B cell (primary cell): ENCODE measurements around the gene CD19. TPM values are rescaled to one million over a fixed set of nuclear protein-coding genes. Genes with fewer than 3 reads are reported as not detected.

Source experiments
- ATAC-seq: fragments of 200-7000 bp; cut with Tn5 transposase; one replicate; pipeline ENCODE4 v1.10.0; 2021; ENCODE audit warnings: low read depth, mild to moderate bottlenecking, moderate number of reproducible peaks, moderate library complexity
- CTCF ChIA-PET: fragments of 350-600 bp; sonication (Branson Sonifier 250); formaldehyde crosslinking; loops from one replicate; lab custom pipeline; 2021; ENCODE audit warnings: antibody characterized with exemption, inconsistent platforms; lab: Charles Lee
- POLR2A ChIA-PET: fragments of 350-600 bp; sonication (Branson Sonifier 250); formaldehyde crosslinking; loops from one replicate; lab custom pipeline; 2021; ENCODE audit warnings: antibody characterized with exemption; lab: Charles Lee
- DNase-seq: peaks from one replicate; pipeline ENCODE4 v3.0.0; 2013
- H2AFZ ChIP-seq: 2 replicates; pipeline ENCODE4 v1.6.1; 2012; ENCODE audit warnings: mild to moderate bottlenecking, low read depth, low read length; ENCODE audit not compliant: insufficient read depth, poor library complexity, severe bottlenecking
- H3K27ac ChIP-seq, 2 donors: 1 replicate in 1 of 2; 2 replicates in 1 of 2; pipeline ENCODE4 v1.5.1; 2012 to 2013; ENCODE audit warnings: low read length in 2 of 2, mild to moderate bottlenecking in 2 of 2, moderate library complexity in 1 of 2
- H3K27me3 ChIP-seq, 4 experiments: fragments of 200-600 bp in 1 of 4; sonication (generic) in 1 of 4; replicated peaks in 1 of 4; 1 replicate in 2 of 4; 2 replicates in 2 of 4; pipeline versions ENCODE4 v1.6.1 to v1.7.0; 2013 to 2016; ENCODE audit warnings: low read length in 3 of 4, mild to moderate bottlenecking in 2 of 4, mixed read lengths in 1 of 4, moderate library complexity in 1 of 4; ENCODE audit not compliant: insufficient read depth in 4 of 4, control insufficient read depth in 3 of 4; ENCODE audit errors: control extremely low read depth in 1 of 4
- H3K36me3 ChIP-seq, 2 experiments: replicated peaks in 1 of 2; 1 replicate in 1 of 2; 2 replicates in 1 of 2; pipeline versions ENCODE4 v1.6.1 to v1.7.1; 2013; ENCODE audit warnings: low read length in 1 of 2; ENCODE audit not compliant: insufficient read depth in 2 of 2, control insufficient read depth in 1 of 2; ENCODE audit errors: control extremely low read depth in 1 of 2, extremely low read depth in 1 of 2
- H3K4me1 ChIP-seq, 2 donors: fragments of 200-600 bp in 1 of 2; sonication (generic) in 1 of 2; 1 replicate in 1 of 2; 2 replicates in 1 of 2; pipeline versions ENCODE4 v1.5.1 to v1.6.1; 2013 to 2017; ENCODE audit warnings: low read length in 2 of 2; ENCODE audit not compliant: control insufficient read depth in 2 of 2, insufficient read depth in 2 of 2
- H3K4me2 ChIP-seq: replicated peaks from 2 replicates; pipeline ENCODE3; 2012; ENCODE audit warnings: mild to moderate bottlenecking, low read depth, low read length; ENCODE audit not compliant: poor library complexity, severe bottlenecking
- H3K4me3 ChIP-seq, 5 experiments: fragments of 200-600 bp in 1 of 5; sonication (generic) in 1 of 5; 1 replicate in 3 of 5; 2 replicates in 2 of 5; pipeline versions ENCODE4 v1.5.1 to v1.7.0; 2011 to 2016; ENCODE audit warnings: low read length in 4 of 5, mild to moderate bottlenecking in 4 of 5, low read depth in 2 of 5, control low read depth in 1 of 5, moderate library complexity in 1 of 5; ENCODE audit not compliant: insufficient read depth in 1 of 5; ENCODE audit errors: control extremely low read depth in 1 of 5, extremely low read depth in 1 of 5
- H3K79me2 ChIP-seq: fragments of 200-600 bp; sonication (generic); one replicate; pipeline ENCODE4 v1.6.0; 2016; ENCODE audit warnings: low read length; ENCODE audit not compliant: control insufficient read depth, insufficient read depth
- H3K9ac ChIP-seq: fragments of 200-600 bp; sonication (generic); 2 replicates; pipeline ENCODE4 v1.6.1; 2017; ENCODE audit warnings: mild to moderate bottlenecking, low read length, moderate library complexity
- H3K9me3 ChIP-seq, 3 donors: one replicate each; pipeline versions ENCODE4 v1.6.1 to v1.7.1; 2013; ENCODE audit warnings: low read length in 2 of 3; ENCODE audit not compliant: control insufficient read depth in 2 of 3, insufficient read depth in 1 of 3; ENCODE audit errors: control extremely low read depth in 1 of 3
- H4K20me1 ChIP-seq: 2 replicates; pipeline ENCODE4 v1.6.0; 2012; ENCODE audit warnings: mild to moderate bottlenecking, low read length; ENCODE audit not compliant: insufficient read depth, control insufficient read depth, poor library complexity, severe bottlenecking
- H3K27ac Mint-ChIP-seq: one replicate; pipeline ENCODE4 v1.8.0; 2021; ENCODE audit warnings: mixed read lengths
- H3K27me3 Mint-ChIP-seq: one replicate; pipeline ENCODE4 v1.8.0; 2021; ENCODE audit warnings: mixed read lengths
- H3K4me1 Mint-ChIP-seq: one replicate; pipeline ENCODE4 v1.8.0; 2021; ENCODE audit warnings: mixed read lengths
- H3K4me3 Mint-ChIP-seq: one replicate; pipeline ENCODE4 v1.8.0; 2021; ENCODE audit warnings: mixed read lengths
- H3K9me3 Mint-ChIP-seq: one replicate; pipeline ENCODE4 v1.8.0; 2022; ENCODE audit warnings: mixed read lengths; ENCODE audit not compliant: insufficient read depth
- EZH2 ChIP-seq: IDR thresholded peaks from 2 replicates; pipeline ENCODE4 v1.6.1; 2012; ENCODE audit warnings: borderline replicate concordance, low read depth, mild to moderate bottlenecking, moderate library complexity, low read length; ENCODE audit not compliant: insufficient read depth, poor library complexity, severe bottlenecking
- WGBS: methylation state at CpG from one replicate; pipeline ENCODE4 v1.1.5; 2013; ENCODE audit warnings: missing lambda C conversion rate; ENCODE audit not compliant: insufficient coverage; 5-methylcytosine and 5-hydroxymethylcytosine counted together
- intact Hi-C: fragments of 100-400 bp; cut with micrococcal nuclease; formaldehyde crosslinking; loops from one replicate; pipeline ENCODE4 v1.10.0; 2022
- polyA plus RNA-seq: library from polyadenylated mRNA; depleted of rRNA; stranded (reverse); fragments of >200 nt; gene quantifications from 2 replicates; pipeline ENCODE4 v1.2.3, GENCODE V29; 2012
- total RNA-seq, 2 donors: library from RNA; stranded (reverse); fragments of 120-200 nt in 1 of 2; gene quantifications; 1 replicate in 1 of 2; 2 replicates in 1 of 2; pipeline versions ENCODE4 v1.2.3 to v1.2.4, GENCODE V29; 2013 to 2022
- TF ChIP-seq, protein P1 (sequence below): fragments of 200-600 bp; IDR thresholded peaks from one replicate; pipeline ENCODE4 v1.8.0; 2022; ENCODE audit warnings: antibody characterized with exemption, mild to moderate bottlenecking

CD19 gene
- total and polyA plus RNA-seq, 2 donors (not counting 1 experiment from before 2014, with no cell fraction given) = 306 to 478 TPM

DNA sequence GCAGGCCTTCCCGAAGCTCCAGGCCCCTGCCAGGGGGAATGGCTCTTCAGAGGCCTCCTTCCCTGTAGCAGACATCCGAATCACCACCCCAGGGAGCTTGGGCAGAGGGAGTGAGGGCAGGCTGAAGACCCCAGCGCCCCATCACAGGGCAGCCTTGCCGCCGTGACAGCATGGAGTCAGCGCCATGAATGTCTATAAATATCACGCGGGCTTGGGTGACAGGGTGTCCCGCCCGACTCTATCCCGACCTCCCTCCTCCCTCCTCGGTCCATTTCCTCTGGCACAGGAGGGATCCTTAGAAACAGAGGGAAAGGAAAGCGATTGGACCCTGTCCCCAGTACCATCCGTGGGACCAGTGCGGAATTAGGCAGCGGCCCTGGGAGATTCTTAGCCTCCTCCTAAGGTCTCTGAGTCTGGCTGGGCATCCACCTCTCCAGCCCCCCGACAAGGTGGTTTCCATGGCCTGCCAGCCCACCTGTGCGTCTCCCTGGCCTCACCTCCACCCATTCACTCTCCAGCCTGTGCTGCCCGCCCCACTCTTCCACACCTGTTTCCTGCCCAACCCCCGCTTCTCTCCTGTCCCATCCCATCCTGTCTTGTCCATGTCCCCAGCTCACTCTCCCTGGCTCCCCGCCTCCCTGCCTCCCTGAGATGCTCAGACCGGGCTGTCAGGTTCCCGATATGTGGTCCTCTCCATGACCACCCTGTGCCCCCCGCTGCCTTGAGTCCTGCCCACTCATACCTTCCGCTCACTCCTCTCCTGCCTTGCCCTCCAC is 48.4 kb upstream of the CD19 start:
- POLR2A ChIA-PET = no interaction called here
- no peak overlapping the region for H3K9ac ChIP-seq

DNA sequence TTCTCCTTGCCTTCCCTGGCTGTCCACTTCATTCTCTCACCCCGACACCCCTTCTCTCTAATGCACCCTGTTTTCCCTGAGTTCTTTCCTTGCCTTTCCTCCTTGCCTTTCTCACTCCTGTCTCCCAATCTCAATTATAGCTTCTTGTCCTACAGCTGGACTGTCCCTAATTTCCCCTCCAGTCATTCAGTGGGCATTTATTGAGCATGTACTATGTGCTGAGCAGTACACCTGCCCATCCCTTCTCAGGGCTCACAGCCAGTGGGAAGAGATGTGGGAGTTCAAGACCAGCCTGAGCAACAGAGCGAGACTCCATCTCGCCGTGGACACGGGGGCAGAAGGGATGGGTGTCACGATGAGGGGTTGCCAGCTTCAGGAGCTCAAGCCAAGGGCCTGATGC is 47.7 kb upstream of the CD19 start:
- no peak overlapping the region for H3K4me3 Mint-ChIP-seq
- DNase-seq = no peak
- H3K4me1 ChIP-seq = peaks cover 10 to 14% of the 10 kb centered on the region in 2 donors
- H3K36me3 ChIP-seq = no peaks in the 10 kb centered on the region
- TF ChIP-seq EZH2 = no peak
- TF ChIP-seq, protein P1, sequence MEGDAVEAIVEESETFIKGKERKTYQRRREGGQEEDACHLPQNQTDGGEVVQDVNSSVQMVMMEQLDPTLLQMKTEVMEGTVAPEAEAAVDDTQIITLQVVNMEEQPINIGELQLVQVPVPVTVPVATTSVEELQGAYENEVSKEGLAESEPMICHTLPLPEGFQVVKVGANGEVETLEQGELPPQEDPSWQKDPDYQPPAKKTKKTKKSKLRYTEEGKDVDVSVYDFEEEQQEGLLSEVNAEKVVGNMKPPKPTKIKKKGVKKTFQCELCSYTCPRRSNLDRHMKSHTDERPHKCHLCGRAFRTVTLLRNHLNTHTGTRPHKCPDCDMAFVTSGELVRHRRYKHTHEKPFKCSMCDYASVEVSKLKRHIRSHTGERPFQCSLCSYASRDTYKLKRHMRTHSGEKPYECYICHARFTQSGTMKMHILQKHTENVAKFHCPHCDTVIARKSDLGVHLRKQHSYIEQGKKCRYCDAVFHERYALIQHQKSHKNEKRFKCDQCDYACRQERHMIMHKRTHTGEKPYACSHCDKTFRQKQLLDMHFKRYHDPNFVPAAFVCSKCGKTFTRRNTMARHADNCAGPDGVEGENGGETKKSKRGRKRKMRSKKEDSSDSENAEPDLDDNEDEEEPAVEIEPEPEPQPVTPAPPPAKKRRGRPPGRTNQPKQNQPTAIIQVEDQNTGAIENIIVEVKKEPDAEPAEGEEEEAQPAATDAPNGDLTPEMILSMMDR = no peak
- H3K27me3 Mint-ChIP-seq = peaks cover 6% of the 10 kb centered on the region
- CTCF ChIA-PET = interaction anchor here (1.1 kb wide), 1 partner anchor 40 kb away, joined by 3 read pairs; no protein-coding TSS in a partner anchor
- H3K9me3 Mint-ChIP-seq = no peaks in the 10 kb centered on the region
- H3K27me3 ChIP-seq = peaks cover 0 to 8% (median 1%) of the 10 kb centered on the region in 4 experiments
- POLR2A ChIA-PET = no interaction called here
- H3K4me1 Mint-ChIP-seq = peaks cover 12% of the 10 kb centered on the region
- WGBS = 91% methylated on average over 6 of the region's 6 CpGs
- no peaks in the 10 kb centered on the region for H4K20me1 ChIP-seq
- no peak overlapping the region for H3K27ac Mint-ChIP-seq
- H3K4me3 ChIP-seq = no peak overlapping the region
- ATAC-seq = no peak
- no peaks in the 10 kb centered on the region for H3K9me3 ChIP-seq
- H3K79me2 ChIP-seq = no peaks in the 10 kb centered on the region
- H3K9ac ChIP-seq = no peak overlapping the region
- no peak overlapping the region for H3K27ac ChIP-seq
- intact Hi-C loops = no loop called here
- no peak overlapping the region for H2AFZ ChIP-seq
- no peak overlapping the region for H3K4me2 ChIP-seq

More for the DNA sequence above, 48.4 kb upstream of the CD19 start:
- no peak for ATAC-seq
- Histone ChIP-seq H3K4me2 (no peak overlapping the region), H4K20me1 (no peaks in the 10 kb centered on the region), H3K9me3 (no peaks in the 10 kb centered on the region), H3K27me3 (peaks cover 0 to 8% (median 1%) of the 10 kb centered on the region in 4 experiments), H3K36me3 (no peaks in the 10 kb centered on the region), H2AFZ (no peak overlapping the region), H3K79me2 (no peaks in the 10 kb centered on the region), H3K4me3 (no peak overlapping the region), H3K27ac (no peak overlapping the region), H3K4me1 (peaks cover 13 to 17% of the 10 kb centered on the region in 2 donors)
- CTCF ChIA-PET = interaction anchor here (0.5 kb wide), 1 partner anchor 1619 kb away, joined by 5 read pairs; no protein-coding TSS in a partner anchor
- WGBS = 89% methylated on average over 21 of the region's 25 CpGs
- H3K4me3 Mint-ChIP-seq = no peak overlapping the region
- TF ChIP-seq EZH2 = no peak
- TF ChIP-seq, protein P1 = no peak
- DNase-seq = no peak
- peaks cover 6% of the 10 kb centered on the region for H3K27me3 Mint-ChIP-seq
- intact Hi-C loops = no loop called here
- H3K27ac Mint-ChIP-seq = no peak overlapping the region
- H3K4me1 Mint-ChIP-seq = peaks cover 15% of the 10 kb centered on the region
- H3K9me3 Mint-ChIP-seq = no peaks in the 10 kb centered on the region
